CD4-positive, alpha-beta T cell treated with Interleukin-10 for 1 hour (primary cell): ENCODE data around the gene MRPL50.

Experiments used
- DNase-seq: peaks from one replicate; pipeline ENCODE4 v3.0.0-alpha.2; 2020

Gene MRPL50

GRCh38 chr9:101398068-101398929 is at the start of gene MRPL50, which contains the start of gene ZNF189:
MRPL50 (minus strand) TSS chr9:101398618; CDS start chr9:101398592, 26 bp downstream.
ZNF189 (plus strand) TSS chr9:101398851; CDS start chr9:101399157, 306 bp downstream.
- peak; percentile 99 for DNase-seq

GRCh38 chr9:101446732-101447131 is 48.3 kb upstream of the MRPL50 start:
- no peak for DNase-seq

GRCh38 chr9:101445353-101446029 is 47.1 kb upstream of the MRPL50 start:
- DNase-seq = no peak

- DNase-seq = no peak
These were observed 45.0 kb upstream of the MRPL50 start for GRCh38 chr9:101443364-101443771.

GRCh38 chr9:101442736-101443135 is 44.3 kb upstream of the MRPL50 start:
- DNase-seq = no peak

GRCh38 chr9:101442318-101442717 is 43.9 kb upstream of the MRPL50 start:
- no peak for DNase-seq

GRCh38 chr9:101440714-101441230 is 42.4 kb upstream of the MRPL50 start:
- no peak for DNase-seq

- DNase-seq = no peak
These were observed 40.1 kb upstream of the MRPL50 start for GRCh38 chr9:101438523-101438922.

GRCh38 chr9:101437806-101438232 is 39.4 kb upstream of the MRPL50 start:
- no peak for DNase-seq

- no peak for DNase-seq
These were observed 37.2 kb upstream of the MRPL50 start, which contains the start of gene ALDOB for GRCh38 chr9:101435601-101436079. ALDOB (minus strand) TSS chr9:101435774; CDS start chr9:101430887, 4,887 bp downstream.

GRCh38 chr9:101434998-101435397 is 36.6 kb upstream of the MRPL50 start:
- no peak for DNase-seq

GRCh38 chr9:101433229-101433628 is 34.8 kb upstream of the MRPL50 start:
- DNase-seq = no peak

- DNase-seq = no peak
These were observed 34.3 kb upstream of the MRPL50 start for GRCh38 chr9:101432740-101433139.

- DNase-seq = no peak
These were observed 33.8 kb upstream of the MRPL50 start for GRCh38 chr9:101432171-101432570.

GRCh38 chr9:101429736-101430135 is 31.3 kb upstream of the MRPL50 start:
- no peak for DNase-seq

GRCh38 chr9:101428909-101429308 is 30.5 kb upstream of the MRPL50 start:
- DNase-seq = no peak

GRCh38 chr9:101427957-101428655 is 29.7 kb upstream of the MRPL50 start:
- DNase-seq = no peak

GRCh38 chr9:101427358-101427757 is 28.9 kb upstream of the MRPL50 start:
- no peak for DNase-seq

GRCh38 chr9:101421653-101422065 is 23.2 kb upstream of the MRPL50 start:
- DNase-seq = no peak

GRCh38 chr9:101419863-101420262 is 21.4 kb upstream of the MRPL50 start:
- DNase-seq = no peak

- no peak for DNase-seq
These were observed 20.4 kb upstream of the MRPL50 start for GRCh38 chr9:101418518-101419430.

GRCh38 chr9:101417977-101418376 is 19.6 kb upstream of the MRPL50 start:
- DNase-seq = no peak
